CD8-positive, alpha-beta memory T cell (primary cell): ENCODE measurements around the gene ELK3. TPM values are rescaled to one million over a fixed set of nuclear protein-coding genes. Genes with fewer than 3 reads are reported as not detected.

ENCODE experiments used
- CTCF ChIA-PET: fragments of 350-600 bp; sonication (Branson Sonifier 250); formaldehyde crosslinking; loops from one replicate; lab custom pipeline; 2021; ENCODE audit warnings: antibody characterized with exemption; lab: Charles Lee
- POLR2A ChIA-PET: fragments of 350-600 bp; sonication (Branson Sonifier 250); formaldehyde crosslinking; loops from one replicate; lab custom pipeline; 2021; ENCODE audit warnings: antibody characterized with exemption; lab: Charles Lee
- DNase-seq, 5 donors: peaks; one replicate each; pipeline versions ENCODE4 v3.0.0 to v3.0.0-alpha.2; 2020 to 2022; ENCODE audit warnings: mixed read lengths in 1 of 5
- H3K27ac ChIP-seq: one replicate; pipeline ENCODE4 v1.7.0; 2013; ENCODE audit warnings: low read depth, mild to moderate bottlenecking, low read length, moderate library complexity
- H3K27me3 ChIP-seq: 2 replicates; pipeline ENCODE4 v1.7.0; 2013; ENCODE audit warnings: low read length, mild to moderate bottlenecking; ENCODE audit not compliant: insufficient read depth, poor library complexity, severe bottlenecking
- H3K36me3 ChIP-seq: 2 replicates; pipeline ENCODE4 v1.7.0; 2013; ENCODE audit warnings: mild to moderate bottlenecking, low read length, moderate library complexity; ENCODE audit not compliant: insufficient read depth
- H3K4me1 ChIP-seq: 2 replicates; pipeline ENCODE4 v1.7.0; 2013; ENCODE audit warnings: mild to moderate bottlenecking, low read length, moderate library complexity; ENCODE audit not compliant: insufficient read depth
- H3K4me3 ChIP-seq: 2 replicates; pipeline ENCODE4 v1.7.0; 2013; ENCODE audit warnings: mild to moderate bottlenecking, low read length
- H3K9me3 ChIP-seq: 2 replicates; pipeline ENCODE4 v1.7.0; 2013; ENCODE audit warnings: mild to moderate bottlenecking, low read length
- H3K27ac Mint-ChIP-seq, 8 donors: one replicate each; pipeline ENCODE4 v1.8.0; 2020 to 2021; ENCODE audit warnings: mixed read lengths in 8 of 8, mild to moderate bottlenecking in 6 of 8, inconsistent platforms in 3 of 8, moderate library complexity in 3 of 8
- H3K27me3 Mint-ChIP-seq, 2 donors: one replicate each; pipeline ENCODE4 v1.8.0; 2020 to 2021; ENCODE audit warnings: mixed read lengths in 2 of 2, mild to moderate bottlenecking in 1 of 2, moderate library complexity in 1 of 2
- H3K36me3 Mint-ChIP-seq, 3 donors: one replicate each; pipeline ENCODE4 v1.8.0; 2020 to 2021; ENCODE audit warnings: mixed read lengths in 3 of 3, inconsistent platforms in 1 of 3, mild to moderate bottlenecking in 1 of 3
- H3K4me1 Mint-ChIP-seq, 3 donors: one replicate each; pipeline ENCODE4 v1.8.0; 2020 to 2021; ENCODE audit warnings: mixed read lengths in 3 of 3, inconsistent platforms in 1 of 3, mild to moderate bottlenecking in 1 of 3
- H3K4me3 Mint-ChIP-seq, 7 donors: one replicate each; pipeline ENCODE4 v1.8.0; 2020 to 2021; ENCODE audit warnings: mixed read lengths in 7 of 7, mild to moderate bottlenecking in 6 of 7, moderate library complexity in 4 of 7, inconsistent platforms in 2 of 7
- H3K9me3 Mint-ChIP-seq, 5 donors: one replicate each; pipeline ENCODE4 v1.8.0; 2020 to 2022; ENCODE audit warnings: mixed read lengths in 5 of 5, mild to moderate bottlenecking in 3 of 5, moderate library complexity in 2 of 5, inconsistent platforms in 1 of 5
- polyA plus RNA-seq: library from polyadenylated mRNA; unstranded; fragments of 300-500 nt; fragmentation: Illumina TruSeq; gene quantifications from one replicate; pipeline ENCODE4 v1.2.3, GENCODE V29; 2021
- total RNA-seq, 2 experiments: library from RNA; stranded (reverse); gene quantifications; one replicate each; pipeline ENCODE4 v1.2.3, GENCODE V29; 2021

Gene ELK3
- total and polyA plus RNA-seq, 3 experiments from 2014 or later, result 24.0 to 44.3 (median 28.4) TPM

DNA sequence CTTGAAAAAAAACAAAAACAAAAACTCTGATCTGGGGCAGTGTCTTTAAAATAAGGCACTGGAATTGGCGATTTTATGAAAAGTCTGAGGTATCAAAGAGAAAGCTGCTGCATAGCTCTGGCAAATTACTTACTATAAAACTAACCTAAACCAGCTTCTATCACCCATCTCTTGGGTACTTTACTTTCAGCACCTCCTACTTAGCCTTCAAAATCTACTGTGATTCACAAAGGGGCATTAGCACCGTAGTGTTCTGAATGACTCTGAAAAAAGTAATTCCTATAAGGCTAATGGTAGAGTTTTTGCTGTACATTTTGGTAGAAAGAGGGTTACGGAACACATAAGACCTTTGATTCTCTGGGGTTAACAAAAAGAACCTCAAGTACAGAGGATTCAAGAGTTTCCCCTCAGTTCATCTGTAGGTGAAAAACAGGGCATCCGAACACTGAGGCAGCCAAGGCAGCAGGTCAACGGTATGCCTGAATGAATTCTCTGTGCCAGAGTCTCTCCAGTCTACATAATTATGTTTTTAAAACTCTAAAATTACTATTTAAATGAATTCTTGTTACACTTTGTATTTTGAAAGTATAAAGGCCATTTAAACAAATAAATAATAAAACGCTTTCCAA lies 101.5 kb downstream of the ELK3 start:
- H3K4me3 Mint-ChIP-seq, result peak overlapping the region in 1 of 7 donors; percentile 36
- H3K27ac Mint-ChIP-seq, result peak overlapping the region; percentile 41 to 79 (median 70)
- peaks cover 23 to 32% (median 24%) of the 10 kb centered on the region in 3 donors for H3K4me1 Mint-ChIP-seq
- peaks cover 4% of the 10 kb centered on the region for H3K36me3 ChIP-seq
- H3K27me3 Mint-ChIP-seq, result no peaks in the 10 kb centered on the region
- DNase-seq, result no peak
- H3K27ac ChIP-seq, result no peak overlapping the region
- no peaks in the 10 kb centered on the region for H3K27me3 ChIP-seq
- no peaks in the 10 kb centered on the region for H3K9me3 Mint-ChIP-seq
- H3K9me3 ChIP-seq, result no peaks in the 10 kb centered on the region
- no peak overlapping the region for H3K4me3 ChIP-seq
- peaks cover 7 to 67% (median 17%) of the 10 kb centered on the region in 3 donors for H3K36me3 Mint-ChIP-seq
- ChIA-PET POLR2A (no interaction called here), CTCF (interaction anchor here (0.7 kb wide), 1 partner anchor 105 kb away, joined by 5 read pairs; the partner anchor contains the start of gene CDK17)
- H3K4me1 ChIP-seq, result peaks cover 14% of the 10 kb centered on the region

GRCh38 chr12:96297504-96297903 lies 103.3 kb downstream of the ELK3 start:
- H3K9me3 ChIP-seq, result no peaks in the 10 kb centered on the region
- POLR2A ChIA-PET, result no interaction called here
- DNase-seq, result no peak
- no peak overlapping the region for H3K27ac ChIP-seq
- Mint-ChIP-seq H3K4me3 (no peak overlapping the region), H3K36me3 (peaks cover 3 to 59% (median 16%) of the 10 kb centered on the region in 3 donors), H3K9me3 (no peaks in the 10 kb centered on the region), H3K27ac (no peak overlapping the region), H3K4me1 (peaks cover 27 to 42% (median 33%) of the 10 kb centered on the region in 3 donors), H3K27me3 (no peaks in the 10 kb centered on the region)
- H3K27me3 ChIP-seq, result no peaks in the 10 kb centered on the region
- CTCF ChIA-PET, result no interaction called here
- peaks cover 14% of the 10 kb centered on the region for H3K4me1 ChIP-seq
- no peak overlapping the region for H3K4me3 ChIP-seq
- H3K36me3 ChIP-seq, result peaks cover 4% of the 10 kb centered on the region

DNA sequence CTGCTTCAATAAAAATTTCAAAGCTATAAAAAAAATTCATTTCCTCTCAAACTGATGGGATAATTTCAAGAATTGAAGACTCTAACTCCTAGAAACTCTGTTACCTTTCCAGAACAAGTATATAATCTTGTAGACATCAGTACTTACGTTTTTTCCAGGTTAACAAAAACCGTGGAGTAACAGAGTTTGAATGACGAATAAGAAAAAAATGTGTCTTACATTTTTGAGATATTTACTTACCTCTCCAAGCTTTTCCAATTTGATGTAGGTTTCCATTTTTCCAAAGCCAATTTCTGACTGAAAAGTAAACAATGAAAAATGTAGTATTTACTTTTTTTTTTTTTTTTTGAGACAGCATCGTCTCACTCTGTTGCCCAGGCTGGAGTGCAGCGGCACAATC lies 105.9 kb downstream of the ELK3 start:
- no peaks in the 10 kb centered on the region for H3K27me3 Mint-ChIP-seq
- H3K9me3 Mint-ChIP-seq, result no peaks in the 10 kb centered on the region
- H3K9me3 ChIP-seq, result no peaks in the 10 kb centered on the region
- POLR2A ChIA-PET, result interaction anchor here (1.2 kb wide), 1 partner anchor 134 kb away, joined by 6 read pairs; no protein-coding TSS in a partner anchor
- H3K4me3 ChIP-seq, result no peak overlapping the region
- H3K4me1 Mint-ChIP-seq, result peaks cover 23 to 57% (median 37%) of the 10 kb centered on the region in 3 donors
- CTCF ChIA-PET, result interaction anchor here (1.2 kb wide), 1 partner anchor 99 kb away, joined by 4 read pairs; no protein-coding TSS in a partner anchor
- H3K27ac ChIP-seq, result no peak overlapping the region
- peaks cover 4% of the 10 kb centered on the region for H3K36me3 ChIP-seq
- peaks cover 8% of the 10 kb centered on the region for H3K4me1 ChIP-seq
- peaks cover 3 to 53% (median 14%) of the 10 kb centered on the region in 3 donors for H3K36me3 Mint-ChIP-seq
- no peak overlapping the region for H3K27ac Mint-ChIP-seq
- no peaks in the 10 kb centered on the region for H3K27me3 ChIP-seq
- no peak overlapping the region for H3K4me3 Mint-ChIP-seq
- DNase-seq, result no peak

DNA sequence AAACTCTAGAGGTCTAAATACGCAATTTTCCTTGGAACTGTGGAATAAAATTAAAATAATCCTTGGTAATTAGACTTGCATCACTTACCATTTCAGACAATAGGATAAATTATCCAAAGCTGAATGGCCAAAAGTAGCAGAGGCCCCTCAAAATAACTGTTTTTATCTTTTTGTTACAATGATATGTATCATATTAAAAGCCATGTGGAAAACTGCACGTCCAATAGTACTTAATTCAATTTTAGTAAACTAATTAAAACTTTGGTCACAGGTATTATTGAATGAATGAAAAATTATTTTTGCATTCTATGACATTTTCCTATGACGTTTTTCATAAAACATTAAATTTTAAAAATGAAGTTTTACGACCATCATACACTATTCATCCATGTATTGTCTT lies 107.6 kb downstream of the ELK3 start:
- POLR2A ChIA-PET, result no interaction called here
- CTCF ChIA-PET, result interaction anchor here (1.5 kb wide), 1 partner anchor 87 kb away, joined by 3 read pairs; no protein-coding TSS in a partner anchor
- Mint-ChIP-seq H3K27ac (no peak overlapping the region), H3K4me3 (no peak overlapping the region), H3K4me1 (peaks cover 21 to 55% (median 36%) of the 10 kb centered on the region in 3 donors), H3K36me3 (peaks cover 3 to 51% (median 16%) of the 10 kb centered on the region in 3 donors), H3K9me3 (no peaks in the 10 kb centered on the region), H3K27me3 (no peaks in the 10 kb centered on the region)
- DNase-seq, result no peak
- Histone ChIP-seq H3K4me3 (no peak overlapping the region), H3K27ac (no peak overlapping the region), H3K27me3 (no peaks in the 10 kb centered on the region), H3K9me3 (no peaks in the 10 kb centered on the region), H3K4me1 (no peaks in the 10 kb centered on the region), H3K36me3 (peaks cover 4% of the 10 kb centered on the region)

GRCh38 chr12:96302687-96303310 lies 108.6 kb downstream of the ELK3 start:
- ChIA-PET CTCF (interaction anchor here (1.3 to 1.4 kb wide), 3 partner anchors 96 to 213 kb away, joined by 3 to 4 read pairs (median 4); partner anchors contain the start of gene CFAP54), POLR2A (no interaction called here)
- H3K27me3 ChIP-seq, result no peaks in the 10 kb centered on the region
- Mint-ChIP-seq H3K27ac (no peak overlapping the region), H3K4me1 (peaks cover 21 to 59% (median 44%) of the 10 kb centered on the region in 3 donors), H3K9me3 (no peaks in the 10 kb centered on the region), H3K27me3 (no peaks in the 10 kb centered on the region), H3K4me3 (no peak overlapping the region), H3K36me3 (peaks cover 0 to 47% (median 14%) of the 10 kb centered on the region in 3 donors)
- DNase-seq, result no peak
- no peaks in the 10 kb centered on the region for H3K4me1 ChIP-seq
- no peaks in the 10 kb centered on the region for H3K9me3 ChIP-seq
- H3K4me3 ChIP-seq, result no peak overlapping the region
- H3K36me3 ChIP-seq, result peaks cover under 1% of the 10 kb centered on the region
- H3K27ac ChIP-seq, result no peak overlapping the region

DNA sequence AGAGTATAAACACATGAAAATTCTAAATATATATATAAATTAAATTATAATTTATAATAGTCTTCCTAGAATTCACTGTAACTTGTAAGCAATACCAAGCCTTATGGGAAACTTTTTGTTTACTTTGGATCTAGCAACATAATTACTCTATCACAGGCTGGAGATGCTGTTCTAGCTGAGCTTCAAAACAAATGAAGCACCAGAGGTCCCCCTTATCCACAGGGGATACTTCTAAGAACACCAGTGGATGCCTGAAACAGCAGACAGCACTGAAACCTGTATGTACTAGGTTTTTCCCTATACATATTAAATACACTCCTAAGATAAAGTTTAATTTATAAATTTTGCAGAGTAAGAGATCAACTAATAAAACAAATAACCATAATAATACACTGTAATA lies 109.5 kb downstream of the ELK3 start:
- ChIA-PET CTCF (interaction anchor here (1.3 to 1.4 kb wide), 3 partner anchors 95 to 212 kb away, joined by 3 to 4 read pairs (median 4); partner anchors contain the start of gene CFAP54), POLR2A (no interaction called here)
- H3K27ac ChIP-seq, result no peak overlapping the region
- peaks cover 21 to 61% (median 45%) of the 10 kb centered on the region in 3 donors for H3K4me1 Mint-ChIP-seq
- DNase-seq, result no peak
- no peaks in the 10 kb centered on the region for H3K4me1 ChIP-seq
- H3K4me3 Mint-ChIP-seq, result no peak overlapping the region
- no peaks in the 10 kb centered on the region for H3K9me3 ChIP-seq
- no peak overlapping the region for H3K27ac Mint-ChIP-seq
- H3K9me3 Mint-ChIP-seq, result no peaks in the 10 kb centered on the region
- H3K36me3 Mint-ChIP-seq, result peaks cover 0 to 46% (median 11%) of the 10 kb centered on the region in 3 donors
- no peaks in the 10 kb centered on the region for H3K27me3 ChIP-seq
- no peaks in the 10 kb centered on the region for H3K27me3 Mint-ChIP-seq
- no peak overlapping the region for H3K4me3 ChIP-seq
- H3K36me3 ChIP-seq, result no peaks in the 10 kb centered on the region

- no peaks in the 10 kb centered on the region for H3K4me1 ChIP-seq
- H3K4me3 ChIP-seq, result no peak overlapping the region
- H3K9me3 ChIP-seq, result no peaks in the 10 kb centered on the region
- H3K36me3 ChIP-seq, result no peaks in the 10 kb centered on the region
- peaks cover 4 to 43% (median 8%) of the 10 kb centered on the region in 3 donors for H3K36me3 Mint-ChIP-seq
- ChIA-PET POLR2A (no interaction called here), CTCF (no interaction called here)
- DNase-seq, result no peak
- H3K27me3 Mint-ChIP-seq, result no peaks in the 10 kb centered on the region
- no peak overlapping the region for H3K27ac ChIP-seq
- H3K4me3 Mint-ChIP-seq, result no peak overlapping the region
- peaks cover 28 to 67% (median 50%) of the 10 kb centered on the region in 3 donors for H3K4me1 Mint-ChIP-seq
- no peaks in the 10 kb centered on the region for H3K9me3 Mint-ChIP-seq
- H3K27me3 ChIP-seq, result no peaks in the 10 kb centered on the region
- peak overlapping the region in 6 of 8 donors; percentile 8 to 68 (median 60) for H3K27ac Mint-ChIP-seq
Observed at GRCh38 chr12:96305665-96306064, 111.5 kb downstream of the ELK3 start.

GRCh38 chr12:96308881-96309280 lies 114.7 kb downstream of the ELK3 start:
- peak overlapping the region in 5 of 8 donors; percentile 2 to 62 (median 38) for H3K27ac Mint-ChIP-seq
- no peaks in the 10 kb centered on the region for H3K27me3 Mint-ChIP-seq
- H3K4me1 Mint-ChIP-seq, result peaks cover 24 to 51% (median 46%) of the 10 kb centered on the region in 3 donors
- peaks cover 3% of the 10 kb centered on the region for H3K4me1 ChIP-seq
- no peaks in the 10 kb centered on the region for H3K9me3 Mint-ChIP-seq
- no peak overlapping the region for H3K27ac ChIP-seq
- POLR2A ChIA-PET, result no interaction called here
- H3K27me3 ChIP-seq, result no peaks in the 10 kb centered on the region
- peak overlapping the region in 1 of 7 donors; percentile 16 for H3K4me3 Mint-ChIP-seq
- no peaks in the 10 kb centered on the region for H3K9me3 ChIP-seq
- no peaks in the 10 kb centered on the region for H3K36me3 ChIP-seq
- DNase-seq, result no peak
- peaks cover 4 to 54% (median 8%) of the 10 kb centered on the region in 3 donors for H3K36me3 Mint-ChIP-seq
- CTCF ChIA-PET, result no interaction called here
- no peak overlapping the region for H3K4me3 ChIP-seq
